Spleen (tissue), 7 donors: ENCODE measurements around the gene SLC17A4.

ENCODE experiments used
- CTCF ChIP-seq, 11 experiments: fragments of 200-600 bp in 7 of 11; fragments of 450-650 bp in 4 of 11; sonication (generic) in 4 of 11; IDR thresholded peaks in 8 of 11; conservative IDR thresholded peaks in 3 of 11; 1 replicate in 7 of 11; 2 replicates in 4 of 11; pipeline versions ENCODE4 v1.4.0 to v1.8.0; 2016 to 2021; ENCODE audit warnings: antibody characterized with exemption in 11 of 11, inconsistent platforms in 4 of 11, mild to moderate bottlenecking in 1 of 11
- POLR2AphosphoS5 ChIP-seq, 3 donors: sonication (generic); formaldehyde crosslinking; IDR thresholded peaks; one replicate each; pipeline ENCODE4 v1.5.1; 2017; ENCODE audit warnings: antibody characterized with exemption in 3 of 3
- donor health status: DM: no; HTN: no; CAD: no; lungs with moderate emphysema.
- donor health status: DM: no; HTN: no; CAD: no.
- donor health status: DM: no; HTN: no; CAD: no.

DNA sequence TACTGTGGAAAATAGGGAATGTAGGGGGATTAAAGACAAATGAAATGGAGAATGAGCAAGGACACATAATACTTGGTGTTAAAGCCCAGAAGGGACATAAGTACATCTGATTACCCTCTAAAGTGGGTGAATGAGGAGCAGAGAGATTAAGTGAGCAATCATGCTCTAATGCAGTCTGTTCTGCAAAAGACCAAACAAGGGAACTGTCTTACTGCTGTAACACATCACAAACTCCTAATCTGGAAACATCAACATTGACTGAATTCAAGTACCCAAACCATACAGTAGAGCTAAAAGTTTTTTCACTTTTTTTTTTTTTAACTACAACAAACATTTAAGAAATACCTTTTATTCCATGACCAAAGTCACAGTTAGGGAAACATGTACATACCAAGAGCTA, 19.3 kb upstream of the SLC17A4 start:
- TF ChIP-seq POLR2AphosphoS5 (IDR thresholded peaks at IDR 0.05) = no peak
- TF ChIP-seq CTCF (IDR thresholded peaks at IDR 0.05 in 8 of 11, conservative IDR thresholded peaks at IDR 0.05 in 3 of 11) = no peak
